ENCODE data around the gene PTPRN2. TPM values are rescaled to one million over a fixed set of nuclear protein-coding genes. Genes with fewer than 3 reads are reported as not detected.

PTPRN2 gene
- polyA plus RNA-seq, 1 experiment = 0.02 TPM

- POLR2A ChIA-PET = no interaction called here
- Histone ChIP-seq H3K4me3 (ENCODE audit: low read depth, low read length) (no peak overlapping the region), H3K27me3 (ENCODE audit: control insufficient read depth, insufficient read depth, low read length) (no peaks in the 10 kb centered on the region), H3K27ac (ENCODE audit: low read depth, low read length) (no peak overlapping the region), H3K9me3 (ENCODE audit: control insufficient read depth, insufficient read depth, low read length) (peaks cover 71% of the 10 kb centered on the region)
- CTCF ChIA-PET = no interaction called here
- TF ChIP-seq, protein P1, sequence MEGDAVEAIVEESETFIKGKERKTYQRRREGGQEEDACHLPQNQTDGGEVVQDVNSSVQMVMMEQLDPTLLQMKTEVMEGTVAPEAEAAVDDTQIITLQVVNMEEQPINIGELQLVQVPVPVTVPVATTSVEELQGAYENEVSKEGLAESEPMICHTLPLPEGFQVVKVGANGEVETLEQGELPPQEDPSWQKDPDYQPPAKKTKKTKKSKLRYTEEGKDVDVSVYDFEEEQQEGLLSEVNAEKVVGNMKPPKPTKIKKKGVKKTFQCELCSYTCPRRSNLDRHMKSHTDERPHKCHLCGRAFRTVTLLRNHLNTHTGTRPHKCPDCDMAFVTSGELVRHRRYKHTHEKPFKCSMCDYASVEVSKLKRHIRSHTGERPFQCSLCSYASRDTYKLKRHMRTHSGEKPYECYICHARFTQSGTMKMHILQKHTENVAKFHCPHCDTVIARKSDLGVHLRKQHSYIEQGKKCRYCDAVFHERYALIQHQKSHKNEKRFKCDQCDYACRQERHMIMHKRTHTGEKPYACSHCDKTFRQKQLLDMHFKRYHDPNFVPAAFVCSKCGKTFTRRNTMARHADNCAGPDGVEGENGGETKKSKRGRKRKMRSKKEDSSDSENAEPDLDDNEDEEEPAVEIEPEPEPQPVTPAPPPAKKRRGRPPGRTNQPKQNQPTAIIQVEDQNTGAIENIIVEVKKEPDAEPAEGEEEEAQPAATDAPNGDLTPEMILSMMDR (IDR thresholded peaks at IDR 0.05; ENCODE audit: low read depth, low read length) = no peak
- DNase-seq (ENCODE audit: low read depth, low spot score) = no peak
Measured at GRCh38 chr7:158007697-158008257, 579.8 kb downstream of the PTPRN2 start.

- H3K27me3 ChIP-seq (ENCODE audit: control insufficient read depth, insufficient read depth, low read length) = no peaks in the 10 kb centered on the region
- CTCF ChIA-PET = no interaction called here
- no peak for DNase-seq (ENCODE audit: low read depth, low spot score)
- POLR2A ChIA-PET = no interaction called here
- peaks cover 73% of the 10 kb centered on the region for H3K9me3 ChIP-seq (ENCODE audit: control insufficient read depth, insufficient read depth, low read length)
- H3K27ac ChIP-seq (ENCODE audit: low read depth, low read length) = no peak overlapping the region
- H3K4me3 ChIP-seq (ENCODE audit: low read depth, low read length) = no peak overlapping the region
- TF ChIP-seq, protein P1 (IDR thresholded peaks at IDR 0.05; ENCODE audit: low read depth, low read length) = no peak
Measured at GRCh38 chr7:158006841-158007696, 580.6 kb downstream of the PTPRN2 start.

DNA sequence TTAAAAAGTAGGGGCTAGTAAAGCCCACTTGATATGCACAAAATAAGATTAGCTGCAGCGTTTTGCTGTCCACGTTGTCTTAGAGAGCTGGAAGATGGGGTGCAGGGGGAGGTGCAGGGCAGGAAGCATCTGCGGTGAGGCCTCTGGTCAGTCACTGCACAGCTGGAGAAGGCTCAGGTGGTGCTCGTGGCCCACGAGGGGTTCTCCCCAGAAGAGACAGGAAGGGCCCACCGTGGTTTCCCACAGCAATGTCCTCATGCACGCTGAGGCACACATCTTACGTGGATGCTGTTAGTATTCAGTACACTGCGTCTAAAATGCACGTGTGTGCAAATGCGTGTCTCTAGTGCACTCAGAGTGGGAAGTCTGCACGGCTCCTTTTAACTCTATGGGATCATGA lies 582.1 kb downstream of the PTPRN2 start:
- ChIA-PET CTCF (no interaction called here), POLR2A (no interaction called here)
- H3K27ac ChIP-seq (ENCODE audit: low read depth, low read length) = no peak overlapping the region
- no peak overlapping the region for H3K4me3 ChIP-seq (ENCODE audit: low read depth, low read length)
- no peak for DNase-seq (ENCODE audit: low read depth, low spot score)
- peaks cover 78% of the 10 kb centered on the region for H3K9me3 ChIP-seq (ENCODE audit: control insufficient read depth, insufficient read depth, low read length)
- no peaks in the 10 kb centered on the region for H3K27me3 ChIP-seq (ENCODE audit: control insufficient read depth, insufficient read depth, low read length)
- TF ChIP-seq, protein P1 (IDR thresholded peaks at IDR 0.05; ENCODE audit: low read depth, low read length) = no peak

GRCh38 chr7:158004123-158004490 lies 583.5 kb downstream of the PTPRN2 start:
- Histone ChIP-seq H3K27me3 (ENCODE audit: control insufficient read depth, insufficient read depth, low read length) (no peaks in the 10 kb centered on the region), H3K27ac (ENCODE audit: low read depth, low read length) (no peak overlapping the region), H3K4me3 (ENCODE audit: low read depth, low read length) (no peak overlapping the region), H3K9me3 (ENCODE audit: control insufficient read depth, insufficient read depth, low read length) (peaks cover 82% of the 10 kb centered on the region)
- ChIA-PET CTCF (no interaction called here), POLR2A (no interaction called here)
- no peak for DNase-seq (ENCODE audit: low read depth, low spot score)
- TF ChIP-seq, protein P1 (IDR thresholded peaks at IDR 0.05; ENCODE audit: low read depth, low read length) = no peak

DNA sequence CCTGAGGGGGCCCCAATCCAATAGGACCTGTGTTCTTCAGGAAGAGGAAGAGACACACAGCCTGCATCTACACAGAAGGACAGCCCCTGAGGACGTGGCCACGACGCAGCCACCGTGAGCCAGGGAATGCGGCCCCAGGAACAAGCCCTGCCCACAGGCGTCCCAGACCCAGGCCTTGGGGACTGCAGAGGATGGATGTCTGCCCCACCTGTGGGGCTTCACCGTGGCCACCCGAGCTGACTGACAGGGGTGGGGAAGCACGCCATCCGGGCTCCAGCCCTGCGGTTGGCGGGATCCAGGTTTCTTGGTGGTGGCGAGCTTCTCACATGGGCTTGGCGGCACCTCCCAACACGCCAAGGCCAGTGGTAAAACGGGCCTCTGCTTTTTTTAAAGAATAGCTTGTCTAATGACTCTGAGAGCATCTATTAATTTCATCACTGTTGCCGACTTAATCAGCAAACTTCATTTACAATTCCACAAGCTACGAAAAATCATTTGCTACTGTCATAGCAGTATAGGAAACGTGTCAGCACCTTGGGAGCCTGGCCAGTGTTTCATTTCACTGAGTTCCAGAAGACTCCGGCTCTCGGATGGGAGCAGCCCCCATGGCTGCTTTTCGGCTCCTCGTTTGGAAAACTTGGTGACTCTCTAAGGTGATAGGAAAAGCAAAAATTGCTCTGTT lies 584.0 kb downstream of the PTPRN2 start:
- TF ChIP-seq, protein P1 (IDR thresholded peaks at IDR 0.05; ENCODE audit: low read depth, low read length) = no peak
- ChIA-PET POLR2A (no interaction called here), CTCF (no interaction called here)
- H3K4me3 ChIP-seq (ENCODE audit: low read depth, low read length) = no peak overlapping the region
- peaks cover 84% of the 10 kb centered on the region for H3K9me3 ChIP-seq (ENCODE audit: control insufficient read depth, insufficient read depth, low read length)
- no peaks in the 10 kb centered on the region for H3K27me3 ChIP-seq (ENCODE audit: control insufficient read depth, insufficient read depth, low read length)
- DNase-seq (ENCODE audit: low read depth, low spot score) = no peak
- H3K27ac ChIP-seq (ENCODE audit: low read depth, low read length) = no peak overlapping the region
